Prostate gland (tissue), 2 donors: ENCODE data around the gene CAB39.

Experiments used
- POLR2A ChIP-seq: fragments of 450-650 bp; IDR thresholded peaks from one replicate; pipeline ENCODE4 v1.6.1; 2016; ENCODE audit warnings: antibody characterized with exemption, mild to moderate bottlenecking
- TF ChIP-seq, protein P1 (sequence below), 4 experiments: fragments of 200-600 bp in 2 of 4; fragments of 450-650 bp in 2 of 4; sonication (generic) in 2 of 4; IDR thresholded peaks; 1 replicate in 3 of 4; 2 replicates in 1 of 4; pipeline ENCODE4 v1.5.1; 2016 to 2019; ENCODE audit warnings: antibody characterized with exemption in 4 of 4, mild to moderate bottlenecking in 2 of 4, moderate library complexity in 2 of 4

DNA sequence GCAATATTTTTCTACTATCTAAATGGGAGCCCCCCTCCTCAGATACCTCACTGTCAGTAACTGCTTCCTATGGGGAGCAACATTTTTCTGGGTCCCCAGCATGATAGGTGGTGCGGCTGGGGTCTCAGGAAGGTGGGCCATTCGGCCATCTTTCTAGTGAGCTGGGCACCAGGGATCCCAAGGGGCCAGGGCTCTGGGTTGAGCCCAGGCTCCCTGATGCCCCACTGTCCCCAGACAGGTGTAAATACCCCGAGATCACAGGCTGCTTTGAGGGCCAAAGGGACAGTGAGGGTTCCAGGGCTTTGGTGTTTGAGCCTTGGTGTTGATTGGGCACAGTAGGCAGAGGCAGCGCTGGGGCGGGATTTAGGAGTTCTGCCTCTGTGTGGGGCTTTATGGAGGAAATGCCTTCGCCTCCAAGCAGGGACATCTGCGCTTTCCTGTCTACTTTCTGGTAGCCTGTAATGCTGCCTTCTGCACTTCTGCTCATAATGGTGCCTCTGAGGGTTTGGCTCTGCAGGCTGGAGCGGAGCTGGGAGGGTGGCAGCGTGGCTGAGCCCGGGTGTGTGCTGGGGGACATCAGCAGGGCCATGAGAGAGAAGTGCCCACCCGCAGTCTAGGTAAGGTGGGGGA, 157.4 kb downstream of the CAB39 start:
- TF ChIP-seq, protein P1, sequence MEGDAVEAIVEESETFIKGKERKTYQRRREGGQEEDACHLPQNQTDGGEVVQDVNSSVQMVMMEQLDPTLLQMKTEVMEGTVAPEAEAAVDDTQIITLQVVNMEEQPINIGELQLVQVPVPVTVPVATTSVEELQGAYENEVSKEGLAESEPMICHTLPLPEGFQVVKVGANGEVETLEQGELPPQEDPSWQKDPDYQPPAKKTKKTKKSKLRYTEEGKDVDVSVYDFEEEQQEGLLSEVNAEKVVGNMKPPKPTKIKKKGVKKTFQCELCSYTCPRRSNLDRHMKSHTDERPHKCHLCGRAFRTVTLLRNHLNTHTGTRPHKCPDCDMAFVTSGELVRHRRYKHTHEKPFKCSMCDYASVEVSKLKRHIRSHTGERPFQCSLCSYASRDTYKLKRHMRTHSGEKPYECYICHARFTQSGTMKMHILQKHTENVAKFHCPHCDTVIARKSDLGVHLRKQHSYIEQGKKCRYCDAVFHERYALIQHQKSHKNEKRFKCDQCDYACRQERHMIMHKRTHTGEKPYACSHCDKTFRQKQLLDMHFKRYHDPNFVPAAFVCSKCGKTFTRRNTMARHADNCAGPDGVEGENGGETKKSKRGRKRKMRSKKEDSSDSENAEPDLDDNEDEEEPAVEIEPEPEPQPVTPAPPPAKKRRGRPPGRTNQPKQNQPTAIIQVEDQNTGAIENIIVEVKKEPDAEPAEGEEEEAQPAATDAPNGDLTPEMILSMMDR (IDR thresholded peaks at IDR 0.05) = no peak
- no peak for TF ChIP-seq POLR2A
